Pulmonary artery endothelial cell (primary cell): ENCODE results near the gene INIP. TPM values are rescaled to one million over a fixed set of nuclear protein-coding genes. Genes with fewer than 3 reads are reported as not detected.
"Not testable (repeated sequence)": the region's sequence is repeated elsewhere in the genome, so short reads cannot be mapped to it uniquely, and the experiment has no call there.

Experiments
- DNase-seq: peaks from one replicate; pipeline ENCODE4 v3.0.0-alpha.2; 2011; ENCODE audit warnings: low read depth, low spot score
- total RNA-seq: library from RNA; depleted of rRNA; stranded (reverse); fragments of >200 nt; gene quantifications from 2 replicates; pipeline ENCODE4 v1.2.3, GENCODE V29; 2014

The INIP gene
- total RNA-seq, 1 donor from 2014 or later, result 16.6 TPM

DNA sequence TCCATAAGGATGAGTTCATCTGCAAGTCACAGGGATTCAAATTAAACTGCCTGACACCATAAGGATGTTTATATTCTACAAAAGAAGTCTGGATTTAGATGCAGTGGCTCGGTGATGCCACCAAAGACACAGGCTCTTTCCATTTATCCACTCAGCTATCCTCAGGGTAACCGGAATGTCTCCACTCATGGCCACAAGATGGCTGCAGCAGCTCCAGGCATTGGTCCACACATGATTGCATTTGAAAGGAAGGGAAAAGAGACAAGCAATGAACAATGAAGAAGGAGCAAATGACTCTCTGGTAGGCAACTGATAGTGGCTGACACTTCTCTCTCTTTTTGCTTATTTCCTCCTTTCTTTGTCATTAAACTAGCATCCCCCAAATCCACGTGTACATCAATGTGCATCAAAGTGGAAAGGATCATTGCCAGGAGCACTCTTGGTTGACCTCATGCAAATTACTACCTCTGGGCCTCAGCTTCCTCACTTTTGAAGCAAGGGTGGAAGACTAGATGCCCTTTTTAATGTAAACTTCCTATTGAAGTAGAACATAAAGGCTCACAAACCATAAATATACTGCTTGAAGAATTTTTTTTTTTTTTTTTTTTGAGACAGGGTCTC lies 25.4 kb upstream of the INIP start:
- DNase-seq, result no peak

DNA sequence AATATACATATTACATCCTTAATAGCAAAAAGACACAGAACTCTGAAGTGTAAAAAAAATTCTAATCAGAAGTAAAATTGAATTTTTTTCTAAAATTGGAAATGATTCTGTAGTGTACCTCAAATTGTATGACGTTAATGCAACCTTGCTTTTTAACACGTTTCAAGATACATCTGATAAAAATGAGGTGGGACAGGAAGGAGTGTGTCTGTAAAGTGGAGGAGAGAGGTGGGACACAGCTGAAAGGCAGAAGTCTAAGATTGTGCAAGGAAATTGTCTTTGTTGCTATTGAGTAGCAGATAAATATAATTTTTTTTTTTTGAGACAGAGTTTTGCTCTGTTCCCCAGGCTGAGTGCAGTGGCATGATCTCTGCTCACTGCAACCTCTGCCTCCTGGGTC lies 17.0 kb upstream of the INIP start:
- DNase-seq, result no peak

DNA sequence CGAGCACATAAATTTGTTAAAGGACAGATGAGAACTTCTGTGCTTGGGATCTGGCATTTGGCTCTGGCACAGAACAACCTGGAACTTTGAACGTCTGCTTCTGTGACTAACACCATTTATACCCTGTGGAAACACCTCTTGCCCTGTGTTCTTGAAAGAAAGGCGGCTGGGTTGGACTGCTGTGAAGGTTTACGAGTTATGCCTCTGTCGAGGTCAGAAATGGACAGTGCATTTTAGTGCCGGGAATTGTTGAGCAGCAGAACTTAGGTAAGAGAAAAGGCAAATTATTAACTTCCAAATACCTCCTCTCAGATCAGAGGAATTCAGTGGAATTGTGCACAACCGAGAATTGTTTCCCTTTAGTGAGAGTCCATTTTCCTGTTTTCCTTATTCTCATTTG lies 14.1 kb upstream of the INIP start:
- DNase-seq, result no peak

DNA sequence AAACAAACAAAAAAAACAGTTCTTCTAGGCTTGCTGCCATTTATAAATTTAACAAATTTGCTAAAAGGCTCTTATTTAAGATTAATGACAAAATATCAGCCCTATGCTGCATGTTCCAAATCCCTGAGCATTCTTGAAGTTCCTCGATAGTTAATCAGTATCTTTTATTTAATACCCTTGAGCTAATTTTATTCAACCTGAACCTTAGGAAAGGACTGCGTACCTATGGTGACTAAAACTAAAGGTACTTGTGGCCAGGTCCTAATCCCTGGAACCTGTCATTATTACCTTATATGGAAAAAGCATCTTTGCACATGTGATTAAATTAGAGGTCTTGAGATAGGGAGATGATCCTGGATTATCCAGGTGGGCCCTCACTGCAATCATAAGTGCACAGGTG lies 10.5 kb upstream of the INIP start:
- no peak for DNase-seq

DNA sequence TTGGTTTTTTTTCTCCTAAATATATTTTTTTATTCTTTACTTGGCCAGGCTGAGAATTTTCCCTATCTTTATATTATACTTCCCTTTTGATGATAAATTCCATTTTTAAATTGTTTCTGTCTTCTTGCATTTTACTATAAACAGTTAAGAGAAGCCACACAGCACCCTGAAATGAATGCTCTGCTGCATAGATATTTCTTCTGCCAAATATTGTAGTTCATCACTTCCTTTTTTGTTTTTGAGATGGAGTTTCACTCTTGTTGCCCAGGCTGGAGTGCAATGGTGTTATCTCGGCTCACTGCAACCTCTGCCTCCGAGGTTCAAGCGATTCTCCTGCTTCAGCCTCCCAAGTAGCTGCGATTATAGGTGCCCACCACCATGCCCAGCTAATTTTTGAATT lies 8.5 kb upstream of the INIP start:
- DNase-seq, result no peak

DNA sequence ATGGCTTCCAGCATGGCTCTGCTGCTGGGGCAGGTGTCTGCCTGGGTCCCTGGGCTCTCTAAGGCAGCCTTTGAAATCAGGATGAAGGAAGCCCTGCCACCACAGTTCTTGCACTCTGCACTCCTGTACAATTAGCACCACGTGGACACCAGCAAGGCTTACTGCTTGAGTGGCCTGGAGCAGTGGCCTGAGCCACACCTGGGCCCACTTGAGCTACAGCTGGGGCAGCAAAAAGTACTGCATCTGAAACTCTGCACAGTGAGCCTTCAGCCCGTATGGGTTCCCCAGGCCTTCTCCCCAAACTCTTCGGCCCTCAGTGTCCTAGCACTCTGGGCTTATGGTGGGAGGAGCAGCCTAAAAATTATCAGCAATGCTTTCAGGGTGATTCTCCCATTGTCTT lies 8.0 kb upstream of the INIP start:
- no peak for DNase-seq

DNA sequence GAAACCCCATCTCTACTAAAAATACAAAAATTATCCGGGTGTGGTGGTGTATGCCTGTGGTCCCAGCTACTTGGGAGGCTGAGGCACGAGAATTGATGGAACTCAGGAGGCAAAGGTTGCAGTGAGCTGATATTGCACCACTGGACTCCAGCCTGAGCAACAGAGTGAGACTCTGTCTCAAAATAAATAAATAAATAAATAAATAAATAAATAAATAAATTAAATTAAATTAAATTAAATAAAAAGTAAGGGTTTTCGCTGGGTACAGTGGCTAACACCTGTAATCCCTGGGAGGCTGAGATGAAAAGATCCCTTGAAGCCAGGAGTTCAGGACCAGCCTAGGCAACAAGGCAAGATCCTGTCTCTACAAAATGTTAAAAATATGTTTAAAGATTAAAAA lies 4.8 kb upstream of the INIP start:
- DNase-seq, result not testable (repeated sequence)

DNA sequence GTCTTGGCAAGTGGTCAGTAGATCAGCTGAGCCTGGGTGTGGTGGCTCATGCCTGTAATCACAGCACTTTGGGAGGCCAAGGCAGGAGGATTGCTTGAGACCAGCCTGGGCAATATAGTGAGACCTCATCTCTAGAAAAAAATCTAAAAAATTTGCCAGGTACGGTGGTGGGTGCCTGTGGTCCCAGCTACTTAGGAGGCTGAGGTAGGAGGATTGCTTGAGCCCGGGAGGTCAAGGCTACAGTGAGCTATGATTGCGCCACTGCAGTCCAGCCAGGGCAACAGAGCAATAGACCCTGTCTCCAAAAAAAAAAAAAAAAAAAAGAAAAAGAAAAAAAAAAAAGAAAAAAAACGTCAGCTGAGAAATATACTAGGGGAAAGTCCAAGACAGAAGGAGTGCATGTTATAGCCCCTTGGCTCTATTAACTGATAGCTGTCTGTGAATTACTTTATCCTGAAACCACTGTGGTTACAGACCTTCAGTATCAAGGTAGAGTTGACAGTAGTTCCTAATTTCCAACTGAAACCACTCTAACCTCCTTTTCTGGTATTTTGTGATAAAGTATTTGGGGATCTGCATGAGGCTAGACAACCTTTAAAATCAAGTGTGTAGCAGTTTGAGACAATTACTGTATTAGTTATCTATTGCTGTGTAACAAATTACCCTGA lies 2.3 kb upstream of the INIP start:
- DNase-seq, result no peak

DNA sequence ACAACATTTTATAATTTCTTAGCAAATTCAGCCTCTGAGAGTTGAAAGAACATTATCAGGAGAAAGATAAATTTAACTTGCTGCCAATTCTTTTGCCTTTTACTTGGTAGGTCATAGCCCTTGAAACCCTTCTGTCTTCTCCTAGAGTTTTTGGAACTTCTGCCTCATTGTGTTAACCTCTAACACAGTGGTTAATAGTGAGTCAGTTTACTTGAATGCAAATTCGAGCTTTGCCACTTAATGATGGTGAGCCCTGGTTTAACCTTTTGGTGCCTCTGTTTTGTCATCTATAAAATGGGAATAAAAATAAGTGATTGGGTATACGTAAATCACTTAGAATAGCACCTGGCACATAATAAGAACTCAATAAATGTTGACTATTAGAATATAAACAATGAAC lies 1.8 kb upstream of the INIP start:
- no peak for DNase-seq

DNA sequence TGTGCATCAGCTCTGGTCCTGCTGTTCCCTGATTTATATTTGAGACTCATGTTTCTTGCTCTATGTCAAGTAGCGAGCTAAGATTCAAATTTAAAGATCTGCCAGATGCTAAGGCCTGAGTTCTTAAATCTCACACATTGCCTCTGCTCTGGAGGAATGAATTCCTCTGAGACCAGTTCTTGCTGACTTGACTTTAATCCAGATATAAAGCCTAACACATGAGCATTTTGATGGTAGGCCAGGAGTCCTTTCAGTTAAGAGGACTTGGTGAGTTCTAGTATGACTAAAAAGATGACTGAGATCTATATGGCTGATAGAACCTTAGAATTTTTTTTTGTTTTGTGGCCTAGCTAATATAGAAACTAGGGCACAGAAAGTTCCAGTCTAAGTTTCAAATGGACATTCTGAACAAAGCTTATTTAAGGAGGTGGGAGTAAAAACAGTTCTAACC lies 1.3 kb upstream of the INIP start:
- DNase-seq, result no peak

DNA sequence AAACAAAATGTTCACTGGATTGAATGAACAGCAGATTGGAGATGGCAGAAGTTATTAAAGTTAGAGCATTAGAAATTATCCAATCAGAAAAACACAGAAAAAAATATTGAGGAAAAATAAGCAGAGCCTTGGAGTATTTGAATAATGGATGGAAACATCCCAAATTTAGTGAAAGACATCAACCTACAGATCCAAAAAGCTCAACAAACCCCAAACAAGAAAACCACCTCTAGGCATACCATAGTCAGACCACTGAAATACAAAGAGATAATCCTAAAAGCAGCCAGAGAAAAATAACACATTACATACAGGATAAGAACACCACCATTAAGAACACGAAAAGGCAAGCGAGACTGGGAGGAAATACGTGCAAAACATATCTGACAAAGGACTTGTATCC lies 5.2 kb downstream of the INIP start:
- no peak for DNase-seq

DNA sequence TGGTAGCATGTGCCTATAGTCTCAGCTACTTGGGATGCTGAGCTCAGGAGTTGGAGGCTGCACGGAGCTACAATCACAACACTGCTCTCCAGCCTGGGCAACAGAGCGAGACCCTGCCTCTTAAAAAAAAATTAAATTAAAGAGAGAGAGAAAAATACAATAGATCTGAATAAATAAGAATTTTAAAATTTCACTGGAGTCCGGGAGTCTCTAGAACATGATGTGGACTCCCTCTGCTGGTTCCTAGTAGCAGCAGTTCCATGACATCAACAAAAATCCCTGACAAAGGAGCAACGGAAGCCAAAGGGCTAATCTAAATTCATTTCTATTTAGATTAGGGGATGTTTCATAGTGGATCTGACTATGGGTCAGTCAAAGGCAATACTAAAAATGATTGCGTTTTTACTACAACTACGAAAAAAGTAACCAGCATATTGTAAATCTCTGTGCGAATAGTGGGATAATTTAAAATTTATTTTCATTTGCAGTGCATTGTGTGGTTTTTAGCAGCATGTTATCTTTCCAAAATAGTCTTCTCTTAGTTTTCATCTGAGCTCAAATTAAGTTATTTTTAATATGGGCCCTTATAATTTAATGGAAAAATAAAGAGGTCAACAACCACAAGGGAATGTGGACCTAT lies 6.7 kb downstream of the INIP start:
- peak; percentile 4 for DNase-seq

DNA sequence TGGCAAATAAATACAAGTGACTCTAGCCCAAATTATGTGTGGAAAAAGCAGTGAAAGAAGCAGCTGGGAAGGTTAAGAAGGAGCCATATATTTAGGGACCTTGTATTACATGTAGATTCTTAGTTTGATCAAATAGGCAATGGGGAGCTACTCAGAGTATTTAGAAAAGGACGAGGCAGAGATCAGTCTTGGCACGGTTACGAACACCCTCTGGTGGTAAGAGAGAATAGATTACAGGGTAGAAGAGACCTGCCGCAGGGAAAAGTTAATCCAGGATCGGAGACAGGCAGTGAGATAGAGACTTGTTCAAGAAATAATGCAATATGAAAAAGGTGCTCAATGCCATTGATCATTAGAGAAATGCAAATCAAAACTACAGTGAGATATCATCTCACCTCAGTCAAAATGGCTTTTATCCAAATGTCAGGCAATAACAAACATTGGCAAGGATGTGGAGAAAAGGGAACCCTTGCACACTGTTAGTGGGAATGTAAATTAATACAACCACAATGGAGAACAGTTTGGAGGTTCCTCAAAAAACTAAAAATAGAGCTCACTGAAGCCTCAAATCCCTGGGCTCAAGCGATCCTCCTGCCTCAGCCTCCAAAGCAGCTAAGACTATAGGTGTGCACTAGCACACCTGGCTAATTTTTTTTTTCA lies 12.0 kb downstream of the INIP start:
- no peak for DNase-seq

DNA sequence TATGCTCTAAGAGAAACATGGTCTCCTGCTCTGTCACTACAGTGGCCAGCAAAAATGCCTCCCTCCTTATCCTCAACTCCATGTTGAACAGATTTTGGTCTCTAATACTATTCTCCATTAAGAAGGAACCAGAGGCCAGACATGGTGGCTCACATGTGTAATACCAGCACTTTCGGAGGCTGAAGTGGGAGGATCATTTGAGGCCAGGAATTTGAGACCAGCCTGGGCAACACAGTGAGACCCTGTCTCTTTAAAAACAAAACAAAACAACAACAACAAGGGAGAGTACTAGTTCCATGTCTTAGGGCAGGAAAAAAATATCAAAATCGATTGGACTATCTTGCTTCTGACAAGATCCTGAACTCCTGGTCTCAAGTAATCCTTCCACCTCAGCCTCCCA lies 14.6 kb downstream of the INIP start:
- DNase-seq, result no peak

DNA sequence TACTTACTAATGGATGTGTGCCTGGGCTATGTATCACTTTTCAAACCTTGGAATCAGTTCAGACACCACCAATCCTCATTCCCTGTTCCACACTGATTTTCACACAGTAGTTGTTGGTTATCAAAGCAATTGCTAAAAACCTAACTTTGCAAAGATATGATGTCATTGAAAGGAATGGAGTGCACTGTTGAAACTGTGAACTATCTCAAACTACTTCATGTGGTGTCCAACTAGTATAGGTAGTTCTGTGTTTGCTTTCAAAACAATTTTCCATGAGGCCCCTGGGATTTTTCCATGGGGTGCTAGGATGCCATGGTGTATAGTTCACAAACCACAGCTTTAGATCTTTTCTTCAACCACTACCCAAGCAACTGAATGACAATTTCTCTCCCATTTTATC lies 17.8 kb downstream of the INIP start:
- DNase-seq, result no peak

DNA sequence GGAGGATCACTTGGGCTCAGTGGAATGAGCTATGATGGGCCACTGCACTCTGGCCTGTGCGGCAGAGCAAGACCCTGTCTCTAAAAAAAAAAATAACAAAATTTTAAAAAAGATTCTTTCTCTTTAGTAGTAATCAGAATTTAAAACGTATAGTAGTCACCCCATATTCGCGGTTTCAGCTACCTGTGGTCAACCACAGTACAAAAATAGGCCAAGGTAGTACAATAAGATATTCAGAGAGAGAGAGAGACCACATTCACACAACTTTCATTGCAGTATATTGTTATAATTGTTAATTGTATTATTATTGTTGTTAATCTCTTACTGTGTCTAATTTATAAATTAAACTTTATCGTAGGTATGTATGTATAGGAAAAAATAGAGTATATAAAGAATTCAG lies 18.7 kb downstream of the INIP start:
- DNase-seq, result no peak

DNA sequence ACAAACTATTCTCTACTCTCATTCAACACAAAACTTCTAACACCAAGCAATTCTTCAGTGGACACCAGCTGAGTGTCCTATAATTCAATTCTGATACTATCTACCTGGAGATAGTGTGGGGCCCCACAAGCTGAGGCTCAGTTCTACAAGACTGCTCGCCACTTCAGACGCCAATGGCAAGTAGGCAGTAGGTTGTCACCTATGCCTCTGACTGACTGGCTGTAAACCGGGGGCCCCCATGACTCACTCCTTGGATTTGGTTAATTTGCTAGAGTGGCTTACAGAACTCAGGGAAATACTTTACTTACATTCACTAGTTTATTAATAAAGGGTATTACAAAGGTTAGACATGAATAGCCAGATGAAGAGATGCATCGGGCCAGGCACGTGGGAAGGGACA lies 21.5 kb downstream of the INIP start:
- DNase-seq, result no peak

DNA sequence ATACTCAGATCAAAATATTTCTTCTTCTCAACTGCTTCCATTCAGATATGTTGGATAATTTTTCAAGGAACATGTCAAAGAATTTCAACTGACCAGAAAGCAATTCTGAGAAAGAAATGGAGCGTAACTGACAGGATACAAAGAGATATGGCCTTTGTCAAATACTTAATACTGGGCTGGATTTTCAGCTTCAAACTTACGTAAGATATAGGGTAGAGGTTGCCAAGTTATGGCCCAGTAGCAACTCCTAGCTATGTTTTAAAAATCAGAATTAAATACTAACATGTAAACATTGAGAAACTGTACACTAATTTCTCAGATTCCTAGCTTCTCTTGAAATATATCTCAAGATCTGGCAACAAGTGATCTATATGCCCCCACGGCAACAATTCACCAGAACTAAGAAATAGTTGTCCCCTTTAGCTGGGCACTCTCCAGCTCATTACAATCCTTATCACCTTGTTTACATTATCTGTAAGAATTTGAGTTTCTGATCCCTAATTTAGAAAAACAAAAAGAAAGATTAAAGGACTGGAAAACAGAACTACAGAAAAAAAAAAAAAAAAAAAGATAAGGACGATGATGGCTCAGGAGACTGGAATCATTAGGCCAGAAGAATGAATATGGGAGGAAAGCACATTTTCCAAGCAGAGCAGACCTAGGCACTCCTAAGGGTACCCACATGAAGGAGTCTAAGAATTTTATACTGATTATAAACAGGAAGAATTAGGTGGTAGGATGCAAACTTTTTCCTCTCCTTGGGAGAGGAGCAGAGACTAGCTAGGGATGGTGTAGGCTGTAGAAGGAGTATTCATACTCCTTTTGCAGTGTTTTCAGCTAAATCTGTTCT lies 23.0 kb downstream of the INIP start:
- DNase-seq, result no peak

DNA sequence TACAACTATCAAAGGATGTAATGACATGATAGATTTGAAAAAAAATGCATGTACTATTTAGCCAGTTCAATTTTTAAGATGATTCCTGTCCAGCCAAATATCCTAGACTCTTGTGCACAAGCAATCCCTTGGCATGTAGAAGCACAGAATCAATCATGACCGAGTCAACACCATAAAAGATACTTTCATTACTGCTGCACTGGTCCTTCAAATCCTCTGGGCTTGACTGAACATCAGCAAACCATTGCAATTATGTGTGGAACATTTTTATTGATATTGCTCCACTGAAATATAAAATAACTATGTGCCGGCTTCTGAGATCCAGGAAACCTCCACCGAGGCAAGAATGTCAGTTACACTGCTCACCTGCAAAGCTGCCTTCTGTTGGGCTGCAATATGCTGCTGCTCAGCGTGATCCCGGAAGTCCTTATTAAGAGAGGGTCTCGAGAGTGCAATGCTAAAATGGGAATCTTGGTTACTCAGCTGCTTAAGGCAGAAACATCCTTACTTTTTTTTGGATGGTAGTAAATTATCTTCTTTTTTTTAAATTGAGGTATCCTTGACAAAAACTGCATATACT lies 28.7 kb downstream of the INIP start:
- DNase-seq, result no peak

DNA sequence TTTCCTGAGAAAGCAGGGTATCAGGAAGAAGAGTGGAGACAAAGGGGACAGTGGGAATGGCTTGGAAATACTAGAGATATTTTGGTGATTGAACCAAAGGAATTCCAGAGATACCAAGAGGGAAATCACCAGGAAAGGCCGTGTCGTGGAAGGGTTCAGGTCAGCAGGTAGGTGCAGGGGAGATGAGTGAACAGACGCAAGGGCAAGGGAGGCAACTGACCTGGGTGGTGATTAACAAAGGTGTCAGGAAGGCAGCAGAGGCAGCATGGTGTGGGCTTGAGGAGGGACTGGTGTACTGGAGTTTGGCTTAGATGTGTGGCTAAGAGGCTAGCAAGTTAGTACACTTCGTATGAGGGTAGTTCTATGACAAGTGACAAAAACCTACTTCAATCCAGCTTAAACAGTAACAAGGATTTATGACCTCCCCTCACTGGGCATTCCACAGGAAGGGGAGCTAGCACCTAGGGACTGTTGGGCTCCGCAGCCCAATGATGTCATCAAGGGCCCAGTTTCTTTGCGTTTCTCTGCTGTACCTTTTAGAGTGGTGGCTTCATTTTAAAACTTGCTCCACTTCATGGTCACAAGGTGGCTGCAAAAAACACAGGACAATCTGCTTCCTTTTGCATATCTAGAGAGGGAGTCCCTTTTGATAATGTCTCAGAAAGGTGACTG lies 37.0 kb downstream of the INIP start:
- no peak for DNase-seq

DNA sequence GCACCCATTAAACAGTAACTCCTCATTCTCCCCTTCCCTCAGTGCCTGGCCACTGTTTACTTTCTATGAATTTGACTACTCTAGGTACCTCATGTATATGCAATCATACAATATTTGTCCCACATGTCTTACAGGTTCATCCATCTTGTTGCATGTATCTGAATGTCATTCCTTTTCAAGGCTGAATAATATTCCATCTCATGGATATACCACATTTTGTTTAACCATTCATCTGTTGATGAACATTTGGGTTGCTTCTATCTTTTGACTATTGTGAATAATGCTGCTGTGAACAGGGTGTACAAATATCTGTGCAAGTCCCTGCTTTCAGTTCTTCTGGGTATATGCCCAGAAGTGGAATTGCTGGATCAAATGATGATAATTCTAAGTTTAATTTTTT lies 40.9 kb downstream of the INIP start:
- DNase-seq, result no peak
